NCI-H82 treated with DMSO at 0.1 percent for 48 hours (cell line): ENCODE data around the gene EN2.
"Not testable (repeated sequence)": the region's sequence is repeated elsewhere in the genome, so short reads cannot be mapped to it uniquely, and the experiment has no call there.

ENCODE experiments used
- DNase-seq: peaks from one replicate; lab custom pipeline; 2025; ENCODE audit not compliant: unreplicated experiment; lab: John Stamatoyannopoulos, UW

Gene EN2

GRCh38 chr7:155425887-155426286 lies 32.0 kb upstream of the EN2 start:
- no peak for DNase-seq

GRCh38 chr7:155426543-155427410 lies 31.2 kb upstream of the EN2 start:
- DNase-seq: no peak

GRCh38 chr7:155427411-155428038 lies 30.4 kb upstream of the EN2 start:
- DNase-seq: no peak

- DNase-seq: no peak
Observed at GRCh38 chr7:155428171-155428834, 29.6 kb upstream of the EN2 start.

- no peak for DNase-seq
Observed at GRCh38 chr7:155429651-155430050, 28.3 kb upstream of the EN2 start.

- DNase-seq: no peak
Observed at GRCh38 chr7:155430606-155431005, 27.3 kb upstream of the EN2 start.

GRCh38 chr7:155431231-155431630 lies 26.7 kb upstream of the EN2 start:
- DNase-seq: no peak

- DNase-seq: no peak
Observed at GRCh38 chr7:155431711-155432110, 26.2 kb upstream of the EN2 start.

- no peak for DNase-seq
Observed at GRCh38 chr7:155435110-155435509, 22.8 kb upstream of the EN2 start.

GRCh38 chr7:155437836-155438235 lies 20.1 kb upstream of the EN2 start:
- DNase-seq: no peak

- no peak for DNase-seq
Observed at GRCh38 chr7:155438777-155439176, 19.2 kb upstream of the EN2 start.

GRCh38 chr7:155439311-155440017 lies 18.5 kb upstream of the EN2 start:
- DNase-seq: no peak

GRCh38 chr7:155440018-155440410 lies 17.9 kb upstream of the EN2 start:
- DNase-seq: no peak

- no peak for DNase-seq
Observed at GRCh38 chr7:155441856-155442255, 16.1 kb upstream of the EN2 start.

GRCh38 chr7:155444746-155445145 lies 13.2 kb upstream of the EN2 start:
- no peak for DNase-seq

GRCh38 chr7:155445606-155446005 lies 12.3 kb upstream of the EN2 start:
- DNase-seq: not testable (repeated sequence)

- DNase-seq: no peak
Observed at GRCh38 chr7:155447603-155448002, 10.3 kb upstream of the EN2 start.

GRCh38 chr7:155448632-155449007 lies 9.3 kb upstream of the EN2 start:
- DNase-seq: no peak

- no peak for DNase-seq
Observed at GRCh38 chr7:155449008-155449868, 8.7 kb upstream of the EN2 start.

- DNase-seq: no peak
Observed at GRCh38 chr7:155449869-155450557, 7.9 kb upstream of the EN2 start.
